Hematopoietic multipotent progenitor cell treated with erythropoietin and hydrocortisone succinate and interleukin-3 and kit ligand, for 15 days (in vitro differentiated cells): ENCODE results near the gene PKP2.

Experiments
- DNase-seq: peaks from one replicate; pipeline ENCODE4 v3.0.0-alpha.2; 2015; ENCODE audit warnings: low spot score

The PKP2 gene

GRCh38 chr12:32809196-32809595 is 87.4 kb downstream of the PKP2 start:
- no peak for DNase-seq

- no peak for DNase-seq
Observed at GRCh38 chr12:32804301-32804700, 92.3 kb downstream of the PKP2 start.

GRCh38 chr12:32801269-32801980 is 95.2 kb downstream of the PKP2 start:
- DNase-seq, result no peak

GRCh38 chr12:32794281-32794680 is 102.3 kb downstream of the PKP2 start:
- no peak for DNase-seq

- no peak for DNase-seq
Observed at GRCh38 chr12:32789916-32790315, 106.7 kb downstream of the PKP2 start.

- DNase-seq, result no peak
Observed at GRCh38 chr12:32789446-32789845, 107.1 kb downstream of the PKP2 start.

GRCh38 chr12:32788405-32788804 is 108.2 kb downstream of the PKP2 start:
- no peak for DNase-seq

GRCh38 chr12:32785557-32785956 is 111.0 kb downstream of the PKP2 start:
- DNase-seq, result no peak

GRCh38 chr12:32783029-32783428 is 113.5 kb downstream of the PKP2 start:
- no peak for DNase-seq

GRCh38 chr12:32780071-32780470 is 116.5 kb downstream of the PKP2 start:
- DNase-seq, result no peak

- no peak for DNase-seq
Observed at GRCh38 chr12:32777691-32778175, 118.8 kb downstream of the PKP2 start.

- DNase-seq, result no peak
Observed at GRCh38 chr12:32777159-32777558, 119.4 kb downstream of the PKP2 start.

- no peak for DNase-seq
Observed at GRCh38 chr12:32776258-32776657, 120.3 kb downstream of the PKP2 start.

GRCh38 chr12:32773691-32774090 is 122.9 kb downstream of the PKP2 start:
- DNase-seq, result no peak

- no peak for DNase-seq
Observed at GRCh38 chr12:32770141-32770540, 126.4 kb downstream of the PKP2 start.

GRCh38 chr12:32768518-32768917 is 128.1 kb downstream of the PKP2 start:
- DNase-seq, result no peak

- DNase-seq, result no peak
Observed at GRCh38 chr12:32765906-32766305, 130.7 kb downstream of the PKP2 start.

GRCh38 chr12:32761716-32762115 is 134.9 kb downstream of the PKP2 start:
- no peak for DNase-seq

- DNase-seq, result no peak
Observed at GRCh38 chr12:32757157-32757556, 139.4 kb downstream of the PKP2 start.

GRCh38 chr12:32756476-32757066 is 140.0 kb downstream of the PKP2 start:
- no peak for DNase-seq

- peak; percentile 96 for DNase-seq
Observed at GRCh38 chr12:32755654-32756475, 140.7 kb downstream of the PKP2 start, which contains the start of gene YARS2. Gene YARS2, minus strand, starts transcription at chr12:32755897. Its CDS starts 23 bp downstream, at chr12:32755874.

- DNase-seq, result peak; percentile 55
Observed at GRCh38 chr12:32755051-32755653, 141.4 kb downstream of the PKP2 start.
